ENCODE results near the gene PDE4A.

Gene PDE4A

GRCh38 chr19:10393137-10393536 is 27.2 kb upstream of the PDE4A start:
- TF ChIP-seq REST (IDR thresholded peaks at IDR 0.05; ENCODE audit: insufficient read depth in 1 of 2, low read depth in 2 of 2, low read length in 2 of 2) (no peak), FOXP2 (optimal IDR thresholded peaks at IDR 0.05; ENCODE audit: borderline replicate concordance, extremely low read depth, extremely low read length, insufficient read depth) (no peak), POLR2AphosphoS5 (IDR thresholded peaks at IDR 0.05; ENCODE audit: low read depth, low read length) (no peak), SIN3A (IDR thresholded peaks at IDR 0.05; ENCODE audit: borderline replicate concordance, insufficient read depth, low read length) (no peak)

GRCh38 chr19:10395003-10395402 is 25.3 kb upstream of the PDE4A start:
- no peak for TF ChIP-seq POLR2AphosphoS5 (IDR thresholded peaks at IDR 0.05; ENCODE audit: low read depth, low read length)
- TF ChIP-seq REST (IDR thresholded peaks at IDR 0.05; ENCODE audit: insufficient read depth in 1 of 2, low read depth in 2 of 2, low read length in 2 of 2): no peak
- TF ChIP-seq SIN3A (IDR thresholded peaks at IDR 0.05; ENCODE audit: borderline replicate concordance, insufficient read depth, low read length): no peak
- TF ChIP-seq TAF1 (IDR thresholded peaks at IDR 0.05; ENCODE audit: borderline replicate concordance, insufficient read depth, low read length): no peak
- TF ChIP-seq FOXP2 (optimal IDR thresholded peaks at IDR 0.05; ENCODE audit: borderline replicate concordance, extremely low read depth, extremely low read length, insufficient read depth): no peak

- TF ChIP-seq REST (IDR thresholded peaks at IDR 0.05; ENCODE audit: insufficient read depth in 1 of 2, low read depth in 2 of 2, low read length in 2 of 2): no peak
- no peak for TF ChIP-seq TAF1 (IDR thresholded peaks at IDR 0.05; ENCODE audit: borderline replicate concordance, insufficient read depth, low read length)
- no peak for TF ChIP-seq POLR2AphosphoS5 (IDR thresholded peaks at IDR 0.05; ENCODE audit: low read depth, low read length)
- no peak for TF ChIP-seq FOXP2 (optimal IDR thresholded peaks at IDR 0.05; ENCODE audit: borderline replicate concordance, extremely low read depth, extremely low read length, insufficient read depth)
- TF ChIP-seq SIN3A (IDR thresholded peaks at IDR 0.05; ENCODE audit: borderline replicate concordance, insufficient read depth, low read length): no peak
Observed at GRCh38 chr19:10395436-10395835, 24.9 kb upstream of the PDE4A start.

DNA sequence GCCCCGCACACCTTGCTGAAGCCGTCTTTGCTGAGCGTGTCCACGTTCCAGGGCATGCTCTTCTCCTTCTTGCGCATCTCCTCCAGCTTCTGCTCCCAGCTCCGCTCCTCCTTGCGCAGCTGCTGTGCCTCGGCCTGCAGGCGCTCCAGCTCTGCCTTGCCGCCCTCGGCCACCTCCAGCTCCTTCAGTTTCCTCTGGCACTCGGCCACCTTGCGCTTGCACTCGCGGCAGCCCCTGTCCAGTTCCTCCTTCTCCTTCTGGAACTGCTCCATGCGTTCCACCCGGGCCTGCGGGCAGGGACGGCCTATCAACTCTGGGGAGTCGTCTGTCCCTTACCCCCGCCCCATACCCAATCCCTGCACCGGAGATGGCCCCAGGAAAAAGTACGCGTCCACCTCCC is 24.4 kb upstream of the PDE4A start:
- TF ChIP-seq SIN3A (IDR thresholded peaks at IDR 0.05; ENCODE audit: borderline replicate concordance, insufficient read depth, low read length) (no peak), FOXP2 (optimal IDR thresholded peaks at IDR 0.05; ENCODE audit: borderline replicate concordance, extremely low read depth, extremely low read length, insufficient read depth) (no peak), TAF1 (IDR thresholded peaks at IDR 0.05; ENCODE audit: borderline replicate concordance, insufficient read depth, low read length) (no peak), POLR2AphosphoS5 (IDR thresholded peaks at IDR 0.05; ENCODE audit: low read depth, low read length) (no peak), REST (IDR thresholded peaks at IDR 0.05; ENCODE audit: insufficient read depth in 1 of 2, low read depth in 2 of 2, low read length in 2 of 2) (no peak)

DNA sequence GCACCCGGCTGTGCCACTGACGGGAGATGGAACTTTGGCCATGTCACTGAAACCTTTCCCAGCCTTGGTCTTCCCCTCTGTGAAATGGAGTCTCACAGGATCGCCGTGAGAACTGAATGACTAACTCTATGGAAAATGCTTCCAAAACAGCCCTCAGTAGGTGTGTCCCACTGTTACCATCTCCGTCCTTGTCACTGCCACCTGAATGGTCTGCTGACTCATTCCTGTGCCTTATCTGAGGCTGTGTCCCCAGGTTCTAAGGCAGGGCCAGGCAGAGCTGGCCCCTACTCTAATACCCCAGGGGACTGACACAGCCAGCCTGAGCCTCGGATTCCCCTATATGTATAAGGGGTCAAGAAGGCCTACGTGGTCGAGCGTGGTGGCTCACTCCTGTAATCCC is 21.5 kb upstream of the PDE4A start:
- TF ChIP-seq TAF1 (IDR thresholded peaks at IDR 0.05; ENCODE audit: borderline replicate concordance, insufficient read depth, low read length) (no peak), POLR2AphosphoS5 (IDR thresholded peaks at IDR 0.05; ENCODE audit: low read depth, low read length) (no peak), FOXP2 (optimal IDR thresholded peaks at IDR 0.05; ENCODE audit: borderline replicate concordance, extremely low read depth, extremely low read length, insufficient read depth) (no peak), REST (IDR thresholded peaks at IDR 0.05; ENCODE audit: insufficient read depth in 1 of 2, low read depth in 2 of 2, low read length in 2 of 2) (no peak), SIN3A (IDR thresholded peaks at IDR 0.05; ENCODE audit: borderline replicate concordance, insufficient read depth, low read length) (no peak)
